Measurements from ENCODE around the gene HEATR5A.
"Not testable (repeated sequence)": the region's sequence is repeated elsewhere in the genome, so short reads cannot be mapped to it uniquely, and the experiment has no call there.

The HEATR5A gene

DNA sequence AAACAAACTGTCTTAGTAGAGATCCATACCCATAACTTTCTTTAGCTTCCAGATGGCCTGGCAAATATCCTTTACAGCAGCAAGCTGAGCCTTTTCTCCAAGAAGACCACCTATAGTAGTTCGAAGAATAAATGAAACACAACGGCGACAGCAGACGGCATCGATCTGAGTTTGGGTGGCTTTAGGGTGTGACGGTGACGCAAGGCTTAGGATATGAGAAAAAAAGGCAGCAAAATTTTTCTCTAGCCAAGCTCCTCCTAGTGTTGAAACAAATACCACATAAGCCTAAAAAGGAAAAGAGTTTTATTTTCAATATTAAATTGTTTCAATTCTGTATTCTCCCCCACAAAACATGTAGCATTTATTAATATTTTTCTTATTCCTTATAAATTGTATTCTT lies 33.3 kb downstream of the HEATR5A start:
- no peak for DNase-seq

DNA sequence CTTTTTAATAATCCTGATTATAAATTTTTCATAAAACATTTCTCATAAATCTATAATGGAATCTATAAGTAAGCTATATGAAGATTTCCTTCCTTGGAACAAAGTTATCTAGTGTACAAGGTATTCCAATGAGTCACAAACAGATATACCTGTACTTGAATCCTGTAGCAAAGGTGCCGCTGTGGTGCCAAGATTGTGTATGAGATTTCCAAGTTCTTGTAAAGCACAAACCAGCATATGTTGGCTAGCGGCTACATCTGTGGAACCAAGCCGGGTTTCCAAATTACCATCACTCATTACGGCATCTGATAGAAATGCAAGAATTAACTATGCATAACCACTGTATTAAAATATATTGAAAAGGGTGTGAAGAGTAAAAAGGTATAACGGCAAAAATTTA lies 34.1 kb downstream of the HEATR5A start:
- no peak for DNase-seq

DNA sequence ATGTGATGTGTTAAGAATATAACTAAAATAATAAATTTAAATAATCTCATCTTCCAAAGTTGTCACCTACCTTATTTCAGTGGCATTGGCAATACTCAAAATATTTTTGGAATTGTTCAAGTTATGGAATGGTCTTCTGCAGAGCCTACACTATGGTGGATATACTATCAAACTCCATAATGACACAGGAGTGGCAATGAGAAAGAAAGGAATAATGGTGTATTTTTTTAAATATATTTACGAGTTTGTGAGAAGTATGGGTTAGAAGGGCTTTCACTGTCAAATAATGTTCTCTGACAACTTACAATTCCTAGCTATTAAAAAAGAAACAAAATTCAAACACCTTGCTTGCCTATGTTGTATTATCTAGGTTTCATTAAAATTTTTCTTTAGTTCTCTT lies 38.1 kb downstream of the HEATR5A start:
- no peak for DNase-seq

DNA sequence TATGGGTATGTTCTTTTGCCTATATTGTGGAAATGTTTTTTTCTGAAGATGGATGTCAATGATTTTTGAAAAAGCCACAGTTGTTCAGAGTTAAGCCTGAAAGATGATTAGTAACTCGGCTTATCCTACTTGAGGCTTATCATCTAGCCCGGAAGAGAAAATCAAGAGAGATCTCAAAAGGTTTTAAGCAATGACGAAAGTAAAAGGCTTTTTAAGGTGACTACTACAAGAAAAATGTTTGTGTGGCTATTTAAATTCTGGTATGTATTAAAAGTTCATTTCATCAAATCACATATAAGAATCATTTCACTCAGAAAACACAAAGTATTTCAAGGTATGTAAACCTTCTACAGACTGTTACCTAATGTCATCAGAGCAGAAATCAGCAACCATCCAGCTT lies 40.2 kb downstream of the HEATR5A start:
- DNase-seq, result no peak

DNA sequence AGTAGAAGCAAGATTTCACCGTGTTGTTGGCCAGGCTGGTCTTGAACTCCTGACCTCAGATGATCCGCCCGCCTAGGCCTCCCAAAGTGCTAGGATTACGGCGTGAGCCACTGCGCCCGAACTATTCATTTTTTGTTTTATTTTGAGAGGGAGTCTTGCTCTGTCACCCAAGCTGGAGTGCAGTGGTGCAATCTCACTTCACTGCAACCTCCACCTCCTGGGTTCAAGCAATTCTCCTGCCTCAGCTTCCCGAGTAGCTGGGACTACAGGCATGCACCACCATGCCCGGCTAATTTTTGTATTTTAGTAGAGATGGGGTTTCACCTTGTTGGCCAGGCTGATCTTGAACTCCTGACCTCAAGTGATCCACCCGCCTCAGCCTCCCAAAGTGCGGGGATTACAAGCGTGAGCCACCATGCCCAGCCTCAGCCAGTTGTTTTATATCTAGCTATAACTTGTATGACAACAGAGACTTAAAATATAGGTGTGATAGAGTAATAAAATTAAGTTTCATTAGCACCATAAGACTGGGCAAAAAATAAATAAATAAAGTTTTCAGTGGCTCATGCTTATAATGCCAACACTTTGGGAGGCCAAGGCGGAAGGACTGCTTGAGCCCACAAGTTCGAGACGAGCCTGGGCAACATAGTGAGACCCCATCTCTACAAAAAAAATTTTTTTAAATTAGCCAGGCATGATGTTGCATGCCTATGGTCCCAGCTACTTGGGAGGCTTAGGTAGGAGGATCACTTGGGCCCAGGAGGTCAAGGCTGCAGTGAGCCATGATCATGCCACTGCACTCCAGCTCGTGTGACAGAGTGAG lies 41.0 kb downstream of the HEATR5A start:
- DNase-seq, result not testable (repeated sequence)

DNA sequence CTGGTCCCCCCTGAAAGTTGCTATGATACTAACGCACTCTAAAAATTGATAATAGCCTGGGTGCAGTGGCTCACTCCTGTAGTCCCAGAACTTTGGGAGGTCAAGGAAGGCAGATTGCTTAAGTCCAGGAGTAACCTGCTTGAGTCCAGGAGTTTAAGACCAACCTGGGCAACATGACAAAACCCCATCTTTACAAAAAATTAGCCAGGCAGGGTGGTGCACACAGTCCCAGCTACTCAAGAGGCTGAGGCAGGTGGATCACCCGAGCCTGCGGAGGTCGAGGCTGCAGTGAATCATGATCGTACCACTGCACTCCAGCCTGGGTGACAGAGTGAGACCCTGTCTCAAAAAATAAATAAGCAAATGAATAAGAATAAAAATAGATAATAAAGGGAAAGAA lies 42.9 kb downstream of the HEATR5A start:
- no peak for DNase-seq

DNA sequence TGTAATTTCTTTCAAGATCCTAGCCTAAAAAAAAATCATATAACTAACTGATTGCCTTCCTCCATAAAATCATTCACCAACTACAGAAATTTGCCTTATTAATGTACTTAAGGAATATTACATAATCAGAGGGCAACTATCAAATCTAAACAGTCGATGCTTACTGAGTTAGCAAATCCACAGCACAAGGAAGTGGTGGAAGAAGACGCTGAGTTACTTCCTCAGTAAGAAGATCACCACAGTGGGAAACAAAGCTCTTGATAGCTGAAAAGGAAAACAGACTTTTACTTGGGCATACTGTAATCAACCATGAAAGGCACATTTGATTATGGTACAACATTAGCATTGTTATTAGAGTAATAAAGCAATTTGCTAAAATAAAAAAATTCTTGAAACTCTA lies 48.7 kb downstream of the HEATR5A start:
- DNase-seq, result no peak

DNA sequence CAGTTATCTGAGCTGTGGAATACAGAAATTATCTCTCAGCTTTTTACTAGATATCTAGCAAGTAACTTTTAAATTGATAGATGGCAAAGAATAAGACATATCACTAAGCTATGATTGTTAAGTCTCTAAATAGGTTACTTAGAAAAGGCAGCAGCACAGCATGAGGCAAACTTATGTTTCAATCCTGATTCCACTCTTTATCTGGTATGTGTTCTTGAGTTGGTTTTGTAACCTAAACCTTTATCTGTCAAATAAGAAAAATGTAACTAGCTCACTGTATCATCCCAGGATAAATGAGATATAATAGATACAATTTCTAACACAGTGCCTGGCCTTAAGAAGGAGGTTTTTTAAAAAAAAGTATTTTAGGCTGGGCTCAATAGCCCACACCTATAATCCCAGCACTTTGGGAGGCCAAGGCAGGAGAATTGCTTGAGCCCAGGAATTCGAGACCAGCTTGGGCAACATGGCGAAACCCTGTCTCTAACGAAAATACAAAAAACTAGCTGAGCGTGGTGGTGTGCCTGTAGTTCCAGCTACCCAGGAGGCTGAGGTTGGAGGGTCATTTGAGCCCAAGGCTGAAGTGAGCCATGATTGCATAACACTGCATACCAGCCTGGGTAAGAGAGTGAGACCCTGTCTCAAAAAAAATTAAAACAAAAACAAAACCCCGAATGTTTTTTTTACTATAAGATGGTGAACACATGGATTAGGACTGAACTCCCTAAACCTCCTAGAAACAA lies 56.8 kb downstream of the HEATR5A start:
- no peak for DNase-seq

DNA sequence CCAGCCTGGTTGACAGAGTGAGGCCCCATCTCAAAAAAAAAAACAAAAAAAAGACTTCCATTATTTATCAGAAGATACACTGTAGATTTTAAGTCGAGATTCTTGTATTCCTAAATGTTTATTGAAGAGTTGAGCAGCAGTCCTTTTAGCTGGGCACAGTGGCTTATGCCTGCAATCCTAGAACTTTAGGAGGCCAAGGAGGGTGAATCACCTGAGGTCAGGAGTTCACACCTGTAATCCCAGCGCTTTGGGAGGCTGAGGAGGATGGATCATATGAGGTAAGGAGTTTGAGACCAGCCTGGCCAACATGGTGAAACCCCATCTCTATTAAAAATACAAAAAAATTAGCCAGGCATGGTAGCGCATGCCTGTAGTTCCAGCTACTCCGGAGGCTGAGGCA lies 57.6 kb downstream of the HEATR5A start:
- DNase-seq, result no peak

DNA sequence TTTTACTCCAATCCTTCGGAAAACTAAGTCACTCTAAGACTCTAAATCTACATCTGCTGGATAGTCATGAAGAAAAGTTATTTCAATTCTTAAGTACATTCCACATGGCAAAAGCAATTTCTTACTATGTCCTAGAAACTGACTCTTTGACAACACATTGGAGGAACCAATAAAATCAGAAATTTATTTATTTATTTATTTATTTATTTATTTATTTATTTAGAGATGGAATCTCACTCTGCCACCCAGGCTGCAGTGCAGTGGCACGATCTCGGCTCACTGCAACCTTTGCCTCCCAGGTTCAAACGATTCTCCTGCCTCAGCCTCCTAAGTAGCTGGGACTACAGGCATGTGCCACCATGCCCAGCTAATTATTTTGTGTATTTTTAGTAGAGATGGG lies 58.6 kb downstream of the HEATR5A start:
- DNase-seq, result not testable (repeated sequence)

DNA sequence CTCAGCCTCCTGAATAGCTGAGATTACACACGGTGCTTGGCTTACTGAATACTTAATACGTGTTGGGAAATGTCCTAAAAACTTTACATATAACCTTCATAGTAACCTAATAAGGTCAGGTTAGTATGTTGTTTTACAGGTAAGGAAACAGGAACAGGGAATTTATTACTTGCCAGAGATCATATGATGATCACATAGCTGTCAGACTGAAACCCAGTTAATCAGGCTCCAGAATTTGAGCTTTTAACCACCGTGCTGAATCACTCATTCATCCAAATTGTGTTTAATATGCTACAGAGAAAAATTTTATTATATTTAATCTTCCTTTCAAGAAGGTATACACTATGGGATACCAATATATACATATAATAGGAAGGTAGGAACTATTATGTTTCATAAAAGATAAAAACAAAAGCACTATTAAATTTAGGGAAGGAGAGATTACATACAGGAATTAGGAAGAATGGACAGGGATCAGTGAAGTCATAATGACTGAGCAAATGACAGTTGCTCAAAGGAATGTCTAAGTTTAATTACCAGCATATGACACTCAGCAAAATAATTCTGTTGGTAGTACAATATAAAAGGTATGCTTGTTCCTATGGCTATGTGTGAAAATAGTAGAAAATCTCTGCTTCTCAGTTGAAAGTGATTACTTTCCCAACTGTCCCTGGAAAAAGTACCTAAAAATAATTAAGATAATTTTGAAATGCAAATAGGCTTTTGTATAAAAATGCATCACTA lies 59.3 kb downstream of the HEATR5A start:
- DNase-seq, result no peak

DNA sequence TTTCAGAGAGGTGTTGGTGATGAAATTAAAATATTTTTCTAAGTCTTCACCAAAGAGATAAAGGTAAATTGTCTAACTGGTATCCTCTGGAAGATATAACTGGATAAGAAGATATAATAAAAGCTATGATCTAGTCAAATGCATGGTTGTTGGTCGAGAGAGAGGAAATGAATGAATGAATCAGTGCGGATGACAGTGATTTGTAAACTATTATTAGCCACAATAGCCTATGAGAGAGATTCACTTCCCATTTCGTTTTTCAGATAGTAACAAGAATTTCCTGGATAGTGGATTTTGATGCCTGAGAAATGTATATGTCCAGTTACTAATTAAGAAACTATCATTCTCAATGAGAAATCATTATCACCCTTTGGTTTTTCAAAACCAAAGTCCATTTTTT lies 63.1 kb downstream of the HEATR5A start:
- no peak for DNase-seq

DNA sequence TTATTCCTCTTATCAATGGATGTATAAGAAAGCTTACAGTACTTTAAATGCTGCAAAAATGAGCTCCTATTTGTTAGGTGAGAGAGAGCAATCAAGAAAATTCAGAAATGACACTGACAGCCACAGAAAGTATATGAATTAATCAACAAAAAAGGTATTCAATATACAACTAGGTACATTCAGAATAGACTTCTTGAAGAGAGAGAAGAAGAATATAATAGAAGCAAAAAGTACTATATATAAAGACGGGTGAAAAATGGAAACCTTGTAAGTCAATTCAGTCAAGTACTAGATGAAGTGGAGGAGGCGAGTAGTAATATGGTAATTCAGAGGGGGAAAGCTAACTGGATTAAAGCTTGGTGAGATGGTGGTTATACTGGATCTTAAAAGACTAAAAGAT lies 74.3 kb downstream of the HEATR5A start:
- DNase-seq, result no peak

DNA sequence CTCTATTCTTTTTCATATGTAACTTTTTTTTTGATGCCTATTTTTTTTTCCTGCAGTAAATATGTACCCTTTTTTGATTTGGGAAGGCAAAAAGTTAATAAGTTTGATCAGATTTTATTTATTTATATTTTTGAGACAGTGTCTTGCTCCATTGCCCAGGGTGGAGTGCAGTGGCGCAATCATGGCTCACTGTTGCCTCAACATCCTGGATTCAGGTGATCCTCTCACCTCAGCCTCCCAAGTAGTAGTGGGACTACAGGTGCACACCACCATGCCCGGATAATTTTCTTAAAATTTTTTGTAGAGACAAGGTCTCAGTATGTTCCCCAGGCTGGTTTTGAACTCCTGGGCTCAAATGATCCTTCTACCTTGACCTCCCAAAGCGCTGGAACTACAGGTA lies 79.1 kb downstream of the HEATR5A start:
- DNase-seq, result no peak

DNA sequence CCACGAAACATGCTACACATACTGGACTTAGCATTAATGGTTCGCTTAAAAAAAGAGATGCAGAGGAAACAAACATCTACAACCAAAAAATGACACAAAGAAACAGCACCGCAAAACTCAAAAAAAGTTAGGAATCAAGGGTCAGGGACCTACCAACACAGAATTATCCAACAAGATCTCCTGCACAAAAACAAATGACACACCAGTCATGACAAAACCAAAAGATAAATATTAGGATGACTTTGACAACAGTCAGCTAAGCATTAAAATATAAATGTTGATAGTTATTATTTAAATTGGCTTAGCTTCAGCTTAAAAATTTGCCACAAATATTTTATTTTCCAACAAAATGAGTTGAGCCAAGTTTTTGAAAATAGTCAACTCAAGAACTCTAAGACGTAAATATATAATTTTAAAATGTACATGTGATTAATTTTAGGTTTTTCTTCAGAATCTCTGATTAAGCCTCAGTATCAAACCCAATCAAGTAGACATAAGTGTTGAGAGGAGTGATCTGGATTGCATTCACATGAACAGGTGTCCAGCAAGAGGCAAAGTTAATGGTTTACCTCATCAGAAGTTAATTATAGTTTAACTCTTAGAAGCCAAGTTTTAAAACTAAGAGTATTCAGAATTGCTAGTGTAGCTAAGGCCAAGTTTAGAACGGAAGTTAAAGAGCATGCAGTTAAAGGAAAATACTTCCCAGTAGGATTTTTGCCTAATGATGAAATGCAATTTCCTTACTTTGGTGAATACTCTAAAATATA lies 79.9 kb downstream of the HEATR5A start:
- no peak for DNase-seq

DNA sequence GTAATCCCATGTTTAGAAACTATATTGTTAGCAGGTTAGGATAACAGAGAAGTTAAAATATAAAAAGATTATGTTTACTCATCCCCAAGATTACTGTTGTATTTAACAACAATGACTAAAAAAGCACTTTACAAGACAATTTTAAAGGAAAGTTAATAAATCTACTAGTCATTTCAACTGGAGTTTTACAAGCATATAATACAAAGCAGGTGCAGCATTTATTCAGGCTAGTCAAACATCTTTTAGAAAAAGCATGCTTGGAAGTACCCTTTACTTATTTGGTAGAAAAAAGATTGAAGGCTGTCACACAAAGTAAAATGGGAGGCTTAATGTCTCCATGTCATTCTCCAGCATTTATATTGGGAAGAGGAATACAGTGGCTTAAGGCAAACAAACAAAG lies 80.6 kb downstream of the HEATR5A start:
- DNase-seq, result no peak

DNA sequence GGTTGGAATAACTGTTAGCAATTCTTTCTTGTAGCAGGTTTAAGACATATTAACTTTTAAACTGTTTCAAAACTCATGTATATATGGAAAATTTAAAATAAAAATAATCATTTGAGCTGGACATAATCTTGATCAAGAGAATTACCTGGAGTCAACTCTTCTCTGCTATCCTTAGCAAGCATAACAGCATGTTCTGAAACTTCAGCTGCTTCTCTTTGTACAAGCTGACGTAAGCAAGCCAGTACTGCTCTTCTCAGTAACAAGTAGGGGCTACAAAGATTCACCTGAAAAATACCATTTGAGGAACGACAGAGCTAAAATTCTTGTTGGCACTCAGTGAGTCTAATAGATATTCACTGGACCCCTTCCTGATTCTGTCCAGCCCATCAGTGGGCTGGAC lies 83.0 kb downstream of the HEATR5A start:
- DNase-seq, result no peak

DNA sequence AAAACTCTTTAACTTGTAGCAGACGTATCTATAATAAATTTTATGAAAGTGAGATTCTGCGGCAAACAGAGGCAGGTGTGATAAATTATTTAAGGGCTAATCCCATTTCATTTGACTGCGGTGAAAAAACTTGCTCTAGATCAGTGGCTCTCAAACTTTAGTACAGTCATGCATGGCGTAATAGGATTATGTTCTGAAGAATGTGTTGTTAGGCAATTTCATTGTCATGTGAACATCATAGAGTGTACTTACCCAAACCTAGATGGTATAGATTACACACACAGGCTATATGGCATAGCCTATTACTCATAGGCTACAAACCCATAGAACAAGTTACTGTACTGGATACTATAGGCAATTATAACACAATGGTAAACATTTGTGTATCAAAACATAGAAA lies 83.7 kb downstream of the HEATR5A start:
- DNase-seq, result no peak

DNA sequence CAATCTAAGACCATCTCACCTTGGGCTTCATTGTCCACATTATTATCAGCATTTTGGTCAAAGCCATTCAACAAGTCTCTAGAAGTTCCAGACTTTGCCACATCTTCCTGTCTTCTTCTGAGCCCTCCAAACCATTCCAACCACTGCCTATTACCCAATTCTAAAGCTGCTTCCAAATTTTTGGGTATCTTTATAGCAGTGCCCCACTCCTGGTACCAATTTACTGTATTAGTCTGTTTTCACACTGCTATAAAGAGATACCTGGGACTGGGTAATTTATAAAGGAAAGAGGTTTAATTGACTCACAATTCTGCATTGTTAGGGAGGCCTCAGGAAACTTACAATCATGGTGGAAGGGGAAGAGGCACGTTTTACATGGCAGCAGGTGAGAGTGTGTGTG lies 89.0 kb downstream of the HEATR5A start:
- not testable (repeated sequence) for DNase-seq

DNA sequence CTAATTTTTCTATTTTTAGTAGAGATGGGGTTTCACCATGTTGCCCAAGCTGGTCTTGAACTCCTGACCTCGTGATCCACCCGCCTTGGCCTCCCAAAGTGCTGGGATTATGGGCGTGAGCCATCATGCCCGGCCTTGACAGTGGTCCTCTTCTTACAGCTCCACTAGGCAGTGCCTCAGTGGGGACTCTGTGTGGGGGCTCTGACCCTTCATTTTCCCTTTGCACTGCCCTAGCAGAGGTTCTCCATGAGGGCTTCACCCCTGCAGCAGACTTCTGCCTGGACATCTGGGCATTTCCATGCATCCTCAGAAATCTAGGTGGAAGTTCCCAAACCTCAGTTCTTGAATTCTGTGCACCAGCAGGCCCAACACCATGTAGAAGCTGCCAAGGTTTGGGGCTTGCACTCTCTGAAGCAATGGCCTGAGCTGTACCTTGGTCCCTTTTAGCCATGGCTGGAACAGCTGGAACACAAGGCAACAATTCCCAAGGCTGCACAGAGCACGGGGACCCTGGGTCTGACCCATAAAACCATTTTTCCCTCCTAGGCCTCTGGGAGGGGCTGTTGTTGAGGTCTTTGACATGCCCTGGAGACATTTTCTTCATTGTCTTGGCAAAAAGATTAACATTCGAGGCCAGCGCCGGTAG lies 90.4 kb downstream of the HEATR5A start:
- DNase-seq, result not testable (repeated sequence)

DNA sequence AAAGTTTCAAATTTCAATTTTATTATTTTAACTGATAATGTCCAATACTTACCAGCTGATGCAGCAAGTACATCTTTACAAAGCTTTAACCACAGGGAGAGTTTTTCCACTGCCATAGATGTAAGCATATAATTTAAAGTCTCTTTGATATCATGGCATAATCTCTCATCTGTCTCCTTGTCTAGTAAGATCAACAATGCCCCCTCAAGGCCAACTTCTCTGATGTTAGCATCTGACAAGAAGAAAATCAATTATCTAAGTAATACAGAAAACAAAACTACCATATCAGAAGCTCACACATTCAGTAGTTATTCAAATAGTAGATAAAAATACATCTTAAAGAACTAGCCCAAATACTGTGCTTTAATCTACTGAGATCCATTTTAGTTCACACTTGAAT lies 94.2 kb downstream of the HEATR5A start:
- no peak for DNase-seq

DNA sequence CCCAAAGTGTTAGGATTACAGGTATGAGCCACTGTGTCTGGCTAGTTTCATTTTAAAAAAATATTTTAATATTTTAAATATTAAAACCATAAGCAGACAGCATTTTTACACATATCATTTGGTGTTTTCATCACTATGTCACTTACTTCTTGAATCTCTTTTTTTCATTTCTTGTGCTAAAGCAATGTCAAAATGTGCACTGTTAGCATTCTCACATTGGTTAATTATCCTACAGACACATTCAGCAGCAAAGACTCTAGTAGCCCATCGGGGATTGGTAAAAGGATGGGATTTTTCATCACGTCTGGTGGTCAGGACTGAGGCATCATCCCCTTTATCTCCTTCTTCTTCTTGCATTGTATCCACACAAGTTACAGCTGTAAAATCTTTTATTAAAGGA lies 96.9 kb downstream of the HEATR5A start:
- no peak for DNase-seq
